ENCODE results near the gene RBBP5.

DNA sequence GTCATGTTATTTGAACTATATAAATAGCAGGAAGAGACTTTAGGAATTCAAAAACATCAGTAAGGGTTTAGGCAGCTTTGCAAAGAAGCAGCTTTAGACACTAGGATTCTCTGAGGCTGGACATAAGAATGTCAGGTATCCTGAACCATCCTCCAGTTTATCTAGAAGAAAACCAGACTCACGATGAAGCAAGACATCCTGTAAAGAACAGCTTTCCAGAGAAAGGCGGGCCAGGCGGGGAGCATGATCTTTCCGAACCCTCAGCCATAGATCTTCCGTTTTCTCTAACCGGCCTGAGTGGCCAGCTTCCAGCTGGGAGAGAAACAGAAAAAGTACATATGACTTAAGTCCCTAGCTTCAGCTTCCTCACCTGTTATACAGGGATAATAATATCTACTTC lies 39.3 kb upstream of the RBBP5 start:
- TF ChIP-seq GATA3 (IDR thresholded peaks at IDR 0.05; ENCODE audit: low read depth, low read length) (no peak), GATA2 (IDR thresholded peaks at IDR 0.05; ENCODE audit: low read depth, low read length) (no peak)

Data from SH-SY5Y (cell line).